Measurements from ENCODE around the gene NUP58.

The NUP58 gene

GRCh38 chr13:25377244-25377962 lies 76.0 kb downstream of the NUP58 start:
- DNase-seq (ENCODE audit: low spot score), result no peak

GRCh38 chr13:25378528-25378927 lies 77.1 kb downstream of the NUP58 start:
- DNase-seq (ENCODE audit: low spot score), result no peak

- DNase-seq (ENCODE audit: low spot score), result no peak
These were observed 77.6 kb downstream of the NUP58 start for GRCh38 chr13:25379011-25379410.

GRCh38 chr13:25380082-25380481 lies 78.7 kb downstream of the NUP58 start:
- no peak for DNase-seq (ENCODE audit: low spot score)

- no peak for DNase-seq (ENCODE audit: low spot score)
These were observed 79.4 kb downstream of the NUP58 start for GRCh38 chr13:25380741-25381324.

- DNase-seq (ENCODE audit: low spot score), result no peak
These were observed 83.5 kb downstream of the NUP58 start for GRCh38 chr13:25384758-25385410.

- no peak for DNase-seq (ENCODE audit: low spot score)
These were observed 90.5 kb downstream of the NUP58 start for GRCh38 chr13:25391932-25392331.

Measured in HuH-7 (cell line).